Keratinocyte (primary cell): ENCODE results near the gene IQSEC2. TPM values are rescaled to one million over a fixed set of nuclear protein-coding genes. Genes with fewer than 3 reads are reported as not detected.
A peak's percentile ranks its signal among the peaks of the same experiment; 100 is the strongest.

Source experiments
- DNase-seq: peaks from one replicate; pipeline ENCODE4 v3.0.0-alpha.2; 2011; ENCODE audit warnings: low read depth, missing footprints, low spot score
- FAIRE-seq: peaks from 2 replicates; lab custom pipeline; 2011; peaks lifted over from hg19 to GRCh38; lab: Jason Lieb, UNC
- H2AFZ ChIP-seq: 2 replicates; pipeline ENCODE4 v1.6.0; 2012; ENCODE audit warnings: low read length, control low read depth, inconsistent platforms; ENCODE audit not compliant: control insufficient read depth
- H3K27ac ChIP-seq: 2 replicates; pipeline ENCODE4 v1.5.1; 2011; ENCODE audit warnings: low read length; ENCODE audit not compliant: control insufficient read depth, insufficient read depth
- H3K27me3 ChIP-seq: 3 replicates; pipeline ENCODE4 v1.6.0; 2011; ENCODE audit warnings: low read length; ENCODE audit not compliant: control insufficient read depth, insufficient read depth; ENCODE audit errors: extremely low read depth
- H3K36me3 ChIP-seq, 2 experiments: 2 replicates in 1 of 2; 3 replicates in 1 of 2; pipeline ENCODE4 v1.5.1; 2011; ENCODE audit warnings: low read length in 2 of 2, mild to moderate bottlenecking in 1 of 2; ENCODE audit not compliant: control insufficient read depth in 2 of 2, insufficient read depth in 2 of 2; ENCODE audit errors: extremely low read depth in 1 of 2
- H3K4me1 ChIP-seq: 3 replicates; pipeline ENCODE4 v1.5.1; 2011; ENCODE audit warnings: low read length; ENCODE audit not compliant: control insufficient read depth, insufficient read depth; ENCODE audit errors: extremely low read depth
- H3K4me2 ChIP-seq: 3 replicates; pipeline ENCODE4 v1.6.0; 2011; ENCODE audit warnings: low read depth, low read length; ENCODE audit not compliant: control insufficient read depth, insufficient read depth; ENCODE audit errors: extremely low read depth
- H3K4me3 ChIP-seq, 3 experiments: fragments of 200-600 bp in 1 of 3; sonication (generic) in 1 of 3; 2 replicates in 2 of 3; 3 replicates in 1 of 3; pipeline ENCODE4 v1.5.1; 2011 to 2016; ENCODE audit warnings: low read length in 3 of 3, mild to moderate bottlenecking in 3 of 3, control low read depth in 2 of 3, inconsistent platforms in 1 of 3, low read depth in 1 of 3, mixed read lengths in 1 of 3, mixed run types in 1 of 3, moderate library complexity in 1 of 3; ENCODE audit not compliant: control insufficient read depth in 2 of 3, insufficient read depth in 2 of 3; ENCODE audit errors: extremely low read depth in 1 of 3
- H3K79me2 ChIP-seq: 2 replicates; pipeline ENCODE4 v1.6.0; 2012; ENCODE audit warnings: low read length; ENCODE audit not compliant: control insufficient read depth, insufficient read depth
- H3K9ac ChIP-seq: 3 replicates; pipeline ENCODE4 v1.6.0; 2011; ENCODE audit warnings: low read length; ENCODE audit not compliant: control insufficient read depth, insufficient read depth; ENCODE audit errors: extremely low read depth
- H3K9me1 ChIP-seq: 3 replicates; pipeline ENCODE4 v1.6.0; 2011; ENCODE audit warnings: low read length; ENCODE audit not compliant: control insufficient read depth, insufficient read depth; ENCODE audit errors: extremely low read depth
- H3K9me3 ChIP-seq: 2 replicates; pipeline ENCODE4 v1.5.1; 2012; ENCODE audit warnings: low read depth, low read length; ENCODE audit not compliant: control insufficient read depth
- H4K20me1 ChIP-seq: 3 replicates; pipeline ENCODE4 v1.6.0; 2011; ENCODE audit warnings: low read length; ENCODE audit not compliant: control insufficient read depth, insufficient read depth; ENCODE audit errors: extremely low read depth
- CTCF ChIP-seq, 3 experiments: IDR thresholded peaks in 1 of 3; conservative IDR thresholded peaks in 1 of 3; optimal IDR thresholded peaks in 1 of 3; 2 replicates in 2 of 3; 3 replicates in 1 of 3; pipeline versions ENCODE3 to v1.5.1; 2011; ENCODE audit warnings: low read length in 3 of 3, mild to moderate bottlenecking in 3 of 3, moderate library complexity in 2 of 3, control low read depth in 1 of 3, inconsistent platforms in 1 of 3; ENCODE audit not compliant: insufficient read depth in 2 of 3; ENCODE audit errors: extremely low read depth in 1 of 3
- EZH2 ChIP-seq: IDR thresholded peaks from one replicate; pipeline ENCODE4 v1.6.1; 2012; ENCODE audit warnings: inconsistent platforms, mild to moderate bottlenecking, low read length, moderate library complexity
- dilution Hi-C: fragments of 300-500 bp; cut with MboI; formaldehyde crosslinking; loops from one replicate; pipeline ENCODE4 v1.7.0; 2020; ENCODE audit warnings: low sequenced_read_pairs; ENCODE audit not compliant: extremely low pct_ligation_motif_present
- polyA plus RNA-seq, 5 experiments: library from polyadenylated mRNA; depleted of rRNA in 3 of 5; stranded (reverse) in 3 of 5; stranded (forward) in 1 of 5; unstranded in 1 of 5; fragments of >200 nt; gene quantifications; 1 replicate in 1 of 5; 2 replicates in 3 of 5; 3 replicates in 1 of 5; pipeline versions ENCODE4 v1.2.1 to v1.2.3, GENCODE V29; 2011 to 2012; ENCODE audit warnings: missing spikeins in 2 of 5, low read depth in 1 of 5, low replicate concordance in 1 of 5
- small RNA-seq, 3 experiments: library from RNA; depleted of rRNA; stranded (forward); fragments of <200 nt; gene quantifications; one replicate each; pipeline ENCODE3, GENCODE V24; 2012; ENCODE audit warnings: low read depth in 3 of 3, low replicate concordance in 1 of 3; ENCODE audit not compliant: insufficient read length in 3 of 3

IQSEC2 gene
- polyA plus RNA-seq, 1 donor (not counting 4 experiments of a cell fraction or from before 2014, with no cell fraction given) = 4.7 TPM

GRCh38 chrX:53223068-53223693 is 58.2 kb downstream of the IQSEC2 start:
- FAIRE-seq (no peak), DNase-seq (no peak)
- TF ChIP-seq CTCF (optimal IDR thresholded peaks at IDR 0.05 in 1 of 3, IDR thresholded peaks at IDR 0.05 in 1 of 3, conservative IDR thresholded peaks at IDR 0.05 in 1 of 3; ENCODE audit: extremely low read depth in 1 of 3, insufficient read depth in 2 of 3, low read length in 3 of 3) = peak; percentile 12 to 40 (median 22)
- no peak for TF ChIP-seq EZH2
- dilution Hi-C loops = no loop called here
- peaks cover 17 to 39% of the 10 kb centered on the region in 2 experiments for H3K36me3 ChIP-seq
- H3K79me2 ChIP-seq = peaks cover 56% of the 10 kb centered on the region
- H3K4me2 ChIP-seq = peak overlapping the region; percentile 83
- H3K27me3 ChIP-seq = no peaks in the 10 kb centered on the region
- H3K4me1 ChIP-seq = peaks cover 18% of the 10 kb centered on the region
- H3K27ac ChIP-seq = no peak overlapping the region
- H3K9me1 ChIP-seq = peaks cover 10% of the 10 kb centered on the region
- H4K20me1 ChIP-seq = peaks cover 25% of the 10 kb centered on the region
- no peak overlapping the region for H2AFZ ChIP-seq
- peak overlapping the region; percentile 78 to 94 (median 87) for H3K4me3 ChIP-seq
- peak overlapping the region; percentile 96 for H3K9ac ChIP-seq
- no peaks in the 10 kb centered on the region for H3K9me3 ChIP-seq

Small RNAs within 50 kb of the gene (small RNA-seq; reads per million reads assigned to genes)
- 0 reads per million in 3 experiments for gene RF00019

Other genes with a start within 250 kb of the IQSEC2 start
- 0.08 to 0.20 TPM (median 0.10 TPM) in 3 replicates for gene GPR173, start 232.8 kb downstream of the IQSEC2 start, polyA plus RNA-seq
- gene TSPYL2, start 199.2 kb downstream of the IQSEC2 start, polyA plus RNA-seq = 13.9 to 20.2 TPM (median 17.9 TPM) in 3 replicates
- 1.9 to 4.7 TPM (median 3.8 TPM) in 3 replicates for gene KANTR, start 187.4 kb downstream of the IQSEC2 start, polyA plus RNA-seq
- 44.0 to 48.3 TPM (median 46.0 TPM) in 3 replicates for gene KDM5C, start 56.4 kb downstream of the IQSEC2 start, polyA plus RNA-seq
- gene SMC1A, start 141.1 kb upstream of the IQSEC2 start, polyA plus RNA-seq = 13.7 to 38.9 TPM (median 24.2 TPM) in 3 replicates
- gene RIBC1, start 141.3 kb upstream of the IQSEC2 start, polyA plus RNA-seq = 0.25 to 0.42 TPM (median 0.36 TPM) in 3 replicates
- gene HSD17B10, start 152.8 kb upstream of the IQSEC2 start, polyA plus RNA-seq = 140 to 159 TPM (median 141 TPM) in 3 replicates